Endothelial cell of umbilical vein (primary cell): ENCODE results near the gene RIMS4. TPM values are rescaled to one million over a fixed set of nuclear protein-coding genes. Genes with fewer than 3 reads are reported as not detected.

ENCODE experiments used
- BruUV-seq: library from RNA; stranded (reverse); fragments of 400-500 nt; replicated peaks from 2 replicates; lab custom pipeline; 2021; lab: Mats Ljungman, UMichigan
- CTCF ChIA-PET: fragments of 300-600, 350-600 bp; sonication (Branson Sonifier 250); formaldehyde crosslinking; loops from one replicate; lab custom pipeline; 2021; ENCODE audit warnings: antibody characterized with exemption, inconsistent platforms; lab: Charles Lee
- POLR2A ChIA-PET: fragments of 300-600, 350-600 bp; sonication (Branson Sonifier 250); formaldehyde crosslinking; loops from one replicate; lab custom pipeline; 2021; ENCODE audit warnings: antibody characterized with exemption, inconsistent platforms; lab: Charles Lee
- DNase-seq: peaks from one replicate; pipeline ENCODE4 v3.0.0-alpha.2; 2011; ENCODE audit warnings: low read depth, low spot score
- FAIRE-seq: peaks from 2 replicates; lab custom pipeline; 2011; peaks lifted over from hg19 to GRCh38; lab: Jason Lieb, UNC
- H2AFZ ChIP-seq: 2 replicates; pipeline ENCODE4 v1.6.0; 2012; ENCODE audit warnings: low read depth, low read length, control low read depth, inconsistent platforms
- H3K27ac ChIP-seq: 2 replicates; pipeline ENCODE4 v1.5.1; 2011; ENCODE audit warnings: low read depth, mild to moderate bottlenecking, control low read depth, low read length, moderate library complexity; ENCODE audit not compliant: insufficient read depth
- H3K27me3 ChIP-seq, 2 experiments: 2 replicates each; pipeline versions ENCODE4 v1.6.0 to v1.6.1; 2011; ENCODE audit warnings: low read length in 2 of 2, mixed read lengths in 1 of 2; ENCODE audit not compliant: control insufficient read depth in 2 of 2, insufficient read depth in 2 of 2
- H3K36me3 ChIP-seq, 2 experiments: 2 replicates in 1 of 2; 3 replicates in 1 of 2; pipeline ENCODE4 v1.5.1; 2011; ENCODE audit warnings: low read length in 2 of 2, mild to moderate bottlenecking in 1 of 2, moderate library complexity in 1 of 2; ENCODE audit not compliant: control insufficient read depth in 2 of 2, insufficient read depth in 2 of 2; ENCODE audit errors: extremely low read depth in 1 of 2
- H3K4me1 ChIP-seq: 3 replicates; pipeline ENCODE4 v1.5.1; 2011; ENCODE audit warnings: mild to moderate bottlenecking, low read length; ENCODE audit not compliant: control insufficient read depth, insufficient read depth; ENCODE audit errors: extremely low read depth
- H3K4me2 ChIP-seq: 2 replicates; pipeline ENCODE4 v1.6.1; 2011; ENCODE audit warnings: low read length, control low read depth, mixed read lengths; ENCODE audit not compliant: insufficient read depth
- H3K4me3 ChIP-seq, 3 experiments: fragments of 200-600 bp in 1 of 3; sonication (generic), shearing (Covaris generic) in 1 of 3; replicated peaks in 1 of 3; 2 replicates each; pipeline ENCODE4 v1.5.1; 2011 to 2016; ENCODE audit warnings: control low read depth in 3 of 3, low read length in 3 of 3, mild to moderate bottlenecking in 2 of 3, inconsistent platforms in 1 of 3, low read depth in 1 of 3, moderate library complexity in 1 of 3; ENCODE audit not compliant: insufficient read depth in 1 of 3
- H3K79me2 ChIP-seq: 2 replicates; pipeline ENCODE4 v1.6.0; 2012; ENCODE audit warnings: low read length, inconsistent platforms; ENCODE audit not compliant: control insufficient read depth, insufficient read depth
- H3K9ac ChIP-seq: replicated peaks from 2 replicates; pipeline ENCODE3; 2011; ENCODE audit warnings: low read length, control low read depth; ENCODE audit not compliant: insufficient read depth; ENCODE audit errors: extremely low read depth
- H3K9me1 ChIP-seq: replicated peaks from 3 replicates; pipeline ENCODE4 v1.6.0; 2011; ENCODE audit warnings: mild to moderate bottlenecking, low read length; ENCODE audit not compliant: control insufficient read depth, insufficient read depth; ENCODE audit errors: extremely low read depth
- H3K9me3 ChIP-seq: replicated peaks from 2 replicates; pipeline ENCODE4 v1.5.1; 2012; ENCODE audit warnings: low read length, inconsistent platforms; ENCODE audit not compliant: control insufficient read depth, insufficient read depth
- H4K20me1 ChIP-seq: replicated peaks from 2 replicates; pipeline ENCODE3; 2011; ENCODE audit warnings: mild to moderate bottlenecking, low read length; ENCODE audit not compliant: control insufficient read depth, insufficient read depth; ENCODE audit errors: extremely low read depth
- EZH2 ChIP-seq: IDR thresholded peaks from 2 replicates; pipeline ENCODE4 v1.6.1; 2012; ENCODE audit warnings: borderline replicate concordance, low read depth, mild to moderate bottlenecking, moderate library complexity, low read length, inconsistent platforms; ENCODE audit not compliant: severe bottlenecking
- FOS ChIP-seq: IDR thresholded peaks from 2 replicates; pipeline ENCODE4 v1.6.1; 2011; ENCODE audit warnings: mild to moderate bottlenecking, low read length, moderate library complexity, borderline replicate concordance; ENCODE audit not compliant: insufficient read depth
- GATA2 ChIP-seq: IDR thresholded peaks from 2 replicates; pipeline ENCODE4 v1.7.0; 2011; ENCODE audit warnings: low read depth, mild to moderate bottlenecking, moderate library complexity, mixed read lengths, low read length; ENCODE audit not compliant: insufficient read length, insufficient read depth
- JUN ChIP-seq: IDR thresholded peaks from 2 replicates; pipeline ENCODE4 v1.6.1; 2011; ENCODE audit warnings: borderline replicate concordance, low read depth; ENCODE audit not compliant: insufficient read length, insufficient read depth
- MYC ChIP-seq: IDR thresholded peaks from one replicate; pipeline ENCODE4 v1.6.1; 2011; ENCODE audit warnings: mild to moderate bottlenecking, low read depth, low read length
- POLR2A ChIP-seq: IDR thresholded peaks from 2 replicates; pipeline ENCODE4 v1.6.1; 2012; ENCODE audit warnings: low read depth, mild to moderate bottlenecking, control low read depth, low read length
- POLR2AphosphoS5 ChIP-seq: IDR thresholded peaks from 2 replicates; pipeline ENCODE4 v1.6.1; 2012; ENCODE audit warnings: low read depth, mild to moderate bottlenecking, control low read depth, low read length, moderate library complexity; ENCODE audit not compliant: insufficient read depth
- dilution Hi-C: fragments of 300-500 bp; cut with MboI; formaldehyde crosslinking; loops from one replicate; pipeline ENCODE4 v1.15.0; 2019; ENCODE audit warnings: low sequenced_read_pairs; ENCODE audit not compliant: extremely low pct_ligation_motif_present
- intact Hi-C: fragments of 100-400 bp; cut with micrococcal nuclease; formaldehyde crosslinking; loops from one replicate; pipeline ENCODE4 v1.10.0; 2022
- polyA plus RNA-seq, 4 experiments: library from polyadenylated mRNA; depleted of rRNA in 3 of 4; stranded (reverse) in 3 of 4; unstranded in 1 of 4; fragments of >200 nt; gene quantifications; 2 replicates each; pipeline versions ENCODE4 v1.2.1 to v1.2.3, GENCODE V29; 2011 to 2012; ENCODE audit warnings: missing spikeins in 1 of 4
- total RNA-seq: library from RNA; stranded (reverse); gene quantifications from 2 replicates; pipeline ENCODE4 v1.2.3, GENCODE V29; 2021
- TF ChIP-seq, protein P1 (sequence below): IDR thresholded peaks from 2 replicates; pipeline ENCODE4 v1.6.1; 2011; ENCODE audit not compliant: insufficient read depth, insufficient read length
- TF ChIP-seq, protein P2 (sequence below), 2 donors: IDR thresholded peaks; 1 replicate in 1 of 2; 2 replicates in 1 of 2; pipeline ENCODE4 v1.5.1; 2011; ENCODE audit warnings: low read length in 2 of 2, mild to moderate bottlenecking in 2 of 2, moderate library complexity in 2 of 2, control low read depth in 1 of 2, inconsistent platforms in 1 of 2, low read depth in 1 of 2; ENCODE audit not compliant: insufficient read depth in 1 of 2; ENCODE audit errors: extremely low read depth in 1 of 2

Gene RIMS4
- total and polyA plus RNA-seq, 2 donors (not counting 3 experiments of a cell fraction or from before 2014, with no cell fraction given), result not detected

DNA sequence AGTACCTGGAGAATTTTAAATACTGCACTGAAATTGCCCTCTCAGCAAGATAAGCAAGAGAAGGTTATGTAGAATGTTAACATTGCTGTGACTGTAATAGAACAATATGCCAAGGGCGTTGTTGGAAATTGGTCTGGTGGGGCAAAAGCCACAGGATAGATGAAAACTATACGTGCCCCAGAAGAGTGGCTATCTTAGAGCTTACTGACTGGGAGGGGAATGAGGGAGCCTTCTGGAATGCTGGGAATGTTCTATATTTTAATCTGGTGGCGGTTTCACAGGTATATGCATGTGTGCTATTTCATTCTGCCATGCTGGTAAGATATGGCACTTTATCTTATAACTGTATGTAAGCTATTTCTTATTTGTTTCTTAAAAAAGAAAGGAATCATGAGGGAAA, 39.9 kb upstream of the RIMS4 start:
- DNase-seq (no peak), FAIRE-seq (no peak)
- Histone ChIP-seq H3K4me1 (no peaks in the 10 kb centered on the region), H4K20me1 (no peaks in the 10 kb centered on the region), H3K9ac (no peak overlapping the region), H3K9me3 (no peaks in the 10 kb centered on the region), H3K36me3 (no peaks in the 10 kb centered on the region), H3K4me3 (no peak overlapping the region), H2AFZ (no peak overlapping the region), H3K27me3 (peaks cover 0 to 2% of the 10 kb centered on the region in 2 experiments), H3K27ac (no peak overlapping the region), H3K79me2 (no peaks in the 10 kb centered on the region), H3K4me2 (no peak overlapping the region), H3K9me1 (no peaks in the 10 kb centered on the region)
- ChIA-PET CTCF (no interaction called here), POLR2A (interaction anchor here (0.6 kb wide), 1 partner anchor 182 kb away, joined by 3 read pairs; no protein-coding TSS in a partner anchor)
- BruUV-seq, result no TSS peak
- TF ChIP-seq FOS, result no peak
- TF ChIP-seq, protein P1, sequence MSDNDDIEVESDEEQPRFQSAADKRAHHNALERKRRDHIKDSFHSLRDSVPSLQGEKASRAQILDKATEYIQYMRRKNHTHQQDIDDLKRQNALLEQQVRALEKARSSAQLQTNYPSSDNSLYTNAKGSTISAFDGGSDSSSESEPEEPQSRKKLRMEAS, result no peak
- no peak for TF ChIP-seq GATA2
- TF ChIP-seq POLR2A, result no peak
- no peak for TF ChIP-seq MYC
- no peak for TF ChIP-seq EZH2
- TF ChIP-seq POLR2AphosphoS5, result no peak
- no peak for TF ChIP-seq JUN
- TF ChIP-seq, protein P2, sequence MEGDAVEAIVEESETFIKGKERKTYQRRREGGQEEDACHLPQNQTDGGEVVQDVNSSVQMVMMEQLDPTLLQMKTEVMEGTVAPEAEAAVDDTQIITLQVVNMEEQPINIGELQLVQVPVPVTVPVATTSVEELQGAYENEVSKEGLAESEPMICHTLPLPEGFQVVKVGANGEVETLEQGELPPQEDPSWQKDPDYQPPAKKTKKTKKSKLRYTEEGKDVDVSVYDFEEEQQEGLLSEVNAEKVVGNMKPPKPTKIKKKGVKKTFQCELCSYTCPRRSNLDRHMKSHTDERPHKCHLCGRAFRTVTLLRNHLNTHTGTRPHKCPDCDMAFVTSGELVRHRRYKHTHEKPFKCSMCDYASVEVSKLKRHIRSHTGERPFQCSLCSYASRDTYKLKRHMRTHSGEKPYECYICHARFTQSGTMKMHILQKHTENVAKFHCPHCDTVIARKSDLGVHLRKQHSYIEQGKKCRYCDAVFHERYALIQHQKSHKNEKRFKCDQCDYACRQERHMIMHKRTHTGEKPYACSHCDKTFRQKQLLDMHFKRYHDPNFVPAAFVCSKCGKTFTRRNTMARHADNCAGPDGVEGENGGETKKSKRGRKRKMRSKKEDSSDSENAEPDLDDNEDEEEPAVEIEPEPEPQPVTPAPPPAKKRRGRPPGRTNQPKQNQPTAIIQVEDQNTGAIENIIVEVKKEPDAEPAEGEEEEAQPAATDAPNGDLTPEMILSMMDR (IDR thresholded peaks at IDR 0.05; ENCODE audit: extremely low read depth in 1 of 2, insufficient read depth in 1 of 2, low read depth in 1 of 2, low read length in 2 of 2), result no peak
- intact Hi-C loops, result no loop called here
- dilution Hi-C loops, result no loop called here
